ENCODE data around the gene ZFAND6.
"Not testable (repeated sequence)": the region's sequence is repeated elsewhere in the genome, so short reads cannot be mapped to it uniquely, and the experiment has no call there.

The ZFAND6 gene

GRCh38 chr15:80099662-80100061 is 40.2 kb downstream of the ZFAND6 start:
- not testable (repeated sequence) for H3K36me3 ChIP-seq (ENCODE audit: control insufficient read depth, insufficient read depth, low read length, severe bottlenecking); H3K9ac ChIP-seq (ENCODE audit: low read length); H3K27me3 ChIP-seq (replicated peaks; ENCODE audit: control insufficient read depth, insufficient read depth, low read length); H3K4me3 ChIP-seq (ENCODE audit: low read length); H3K9me3 ChIP-seq (ENCODE audit: control insufficient read depth, low read length); DNase-seq (ENCODE audit: low read depth)
- peaks cover 14% of the 10 kb centered on the region for H3K4me1 ChIP-seq (ENCODE audit: control insufficient read depth, insufficient read depth, low read length)

GRCh38 chr15:80100247-80100646 is 40.8 kb downstream of the ZFAND6 start:
- Histone ChIP-seq H3K9me3 (ENCODE audit: control insufficient read depth, low read length) (no peaks in the 10 kb centered on the region), H3K36me3 (ENCODE audit: control insufficient read depth, insufficient read depth, low read length, severe bottlenecking) (peaks cover 9% of the 10 kb centered on the region), H3K4me3 (ENCODE audit: low read length) (no peak overlapping the region), H3K27me3 (replicated peaks; ENCODE audit: control insufficient read depth, insufficient read depth, low read length) (no peaks in the 10 kb centered on the region), H3K4me1 (ENCODE audit: control insufficient read depth, insufficient read depth, low read length) (peaks cover 12% of the 10 kb centered on the region), H3K9ac (ENCODE audit: low read length) (no peak overlapping the region)
- DNase-seq (ENCODE audit: low read depth), result no peak

- Histone ChIP-seq H3K9me3 (ENCODE audit: control insufficient read depth, low read length) (no peaks in the 10 kb centered on the region), H3K36me3 (ENCODE audit: control insufficient read depth, insufficient read depth, low read length, severe bottlenecking) (peaks cover 9% of the 10 kb centered on the region), H3K9ac (ENCODE audit: low read length) (no peak overlapping the region), H3K4me3 (ENCODE audit: low read length) (no peak overlapping the region), H3K27me3 (replicated peaks; ENCODE audit: control insufficient read depth, insufficient read depth, low read length) (no peaks in the 10 kb centered on the region), H3K4me1 (ENCODE audit: control insufficient read depth, insufficient read depth, low read length) (peaks cover 12% of the 10 kb centered on the region)
- no peak for DNase-seq (ENCODE audit: low read depth)
These were observed 45.7 kb downstream of the ZFAND6 start for GRCh38 chr15:80105193-80105592.

DNA sequence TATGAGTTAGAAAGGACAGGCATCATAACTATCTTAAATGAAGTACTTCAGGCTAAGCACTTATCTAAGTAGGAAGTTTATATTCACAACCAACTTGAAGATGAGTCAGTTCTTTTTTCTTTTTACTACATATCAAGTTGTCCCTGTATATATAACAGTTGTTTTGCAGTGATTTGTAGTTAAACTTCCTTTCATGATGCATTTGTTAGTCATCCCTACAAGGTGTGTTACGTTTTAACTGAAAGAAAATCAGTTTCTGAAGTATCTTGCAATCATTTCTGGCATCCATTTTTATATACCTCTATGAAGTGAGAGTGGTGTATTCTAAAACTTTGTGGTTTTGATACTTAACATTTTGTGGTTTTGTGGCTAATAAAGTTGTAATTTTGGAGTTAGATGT is 46.1 kb downstream of the ZFAND6 start:
- Histone ChIP-seq H3K27me3 (replicated peaks; ENCODE audit: control insufficient read depth, insufficient read depth, low read length) (no peaks in the 10 kb centered on the region), H3K36me3 (ENCODE audit: control insufficient read depth, insufficient read depth, low read length, severe bottlenecking) (peaks cover 9% of the 10 kb centered on the region), H3K9me3 (ENCODE audit: control insufficient read depth, low read length) (no peaks in the 10 kb centered on the region), H3K4me1 (ENCODE audit: control insufficient read depth, insufficient read depth, low read length) (peaks cover 12% of the 10 kb centered on the region), H3K9ac (ENCODE audit: low read length) (no peak overlapping the region), H3K4me3 (ENCODE audit: low read length) (no peak overlapping the region)
- DNase-seq (ENCODE audit: low read depth), result peak; percentile 33

- no peaks in the 10 kb centered on the region for H3K9me3 ChIP-seq (ENCODE audit: control insufficient read depth, low read length)
- H3K27me3 ChIP-seq (replicated peaks; ENCODE audit: control insufficient read depth, insufficient read depth, low read length), result no peaks in the 10 kb centered on the region
- peak; percentile 74 for DNase-seq (ENCODE audit: low read depth)
- no peak overlapping the region for H3K4me3 ChIP-seq (ENCODE audit: low read length)
- peaks cover 9% of the 10 kb centered on the region for H3K36me3 ChIP-seq (ENCODE audit: control insufficient read depth, insufficient read depth, low read length, severe bottlenecking)
- H3K9ac ChIP-seq (ENCODE audit: low read length), result no peak overlapping the region
- H3K4me1 ChIP-seq (ENCODE audit: control insufficient read depth, insufficient read depth, low read length), result peaks cover 14% of the 10 kb centered on the region
These were observed 46.6 kb downstream of the ZFAND6 start for GRCh38 chr15:80106051-80106450.

- no peak overlapping the region for H3K9ac ChIP-seq (ENCODE audit: low read length)
- no peaks in the 10 kb centered on the region for H3K27me3 ChIP-seq (replicated peaks; ENCODE audit: control insufficient read depth, insufficient read depth, low read length)
- H3K4me1 ChIP-seq (ENCODE audit: control insufficient read depth, insufficient read depth, low read length), result peaks cover 16% of the 10 kb centered on the region
- H3K9me3 ChIP-seq (ENCODE audit: control insufficient read depth, low read length), result no peaks in the 10 kb centered on the region
- no peak overlapping the region for H3K4me3 ChIP-seq (ENCODE audit: low read length)
- no peak for DNase-seq (ENCODE audit: low read depth)
- peaks cover 9% of the 10 kb centered on the region for H3K36me3 ChIP-seq (ENCODE audit: control insufficient read depth, insufficient read depth, low read length, severe bottlenecking)
These were observed 47.7 kb downstream of the ZFAND6 start for GRCh38 chr15:80107204-80107603.

GRCh38 chr15:80107774-80108173 is 48.3 kb downstream of the ZFAND6 start:
- Histone ChIP-seq H3K4me3 (ENCODE audit: low read length) (no peak overlapping the region), H3K36me3 (ENCODE audit: control insufficient read depth, insufficient read depth, low read length, severe bottlenecking) (peaks cover 9% of the 10 kb centered on the region), H3K9me3 (ENCODE audit: control insufficient read depth, low read length) (no peaks in the 10 kb centered on the region), H3K27me3 (replicated peaks; ENCODE audit: control insufficient read depth, insufficient read depth, low read length) (no peaks in the 10 kb centered on the region), H3K9ac (ENCODE audit: low read length) (no peak overlapping the region), H3K4me1 (ENCODE audit: control insufficient read depth, insufficient read depth, low read length) (peaks cover 16% of the 10 kb centered on the region)
- no peak for DNase-seq (ENCODE audit: low read depth)

DNA sequence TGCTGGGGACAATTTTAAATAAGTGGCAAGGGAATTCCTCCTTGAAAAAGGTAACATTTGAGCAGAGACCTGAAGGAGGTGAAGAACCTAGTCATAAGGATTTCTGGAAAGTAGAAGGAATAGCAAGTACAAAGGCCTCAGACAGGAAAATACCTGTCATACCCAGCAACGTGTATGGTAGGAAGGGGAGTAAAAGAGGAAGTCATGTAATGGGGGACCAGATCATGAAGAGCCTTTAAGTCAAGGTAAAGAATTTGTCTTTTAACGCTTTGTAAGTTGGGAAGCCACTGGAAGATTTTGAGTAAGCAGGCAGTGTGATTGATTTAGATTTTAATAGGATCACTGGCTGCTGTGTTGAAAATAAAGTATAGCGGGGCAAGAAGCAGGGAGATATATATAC is 49.9 kb downstream of the ZFAND6 start:
- DNase-seq (ENCODE audit: low read depth), result no peak
- no peaks in the 10 kb centered on the region for H3K36me3 ChIP-seq (ENCODE audit: control insufficient read depth, insufficient read depth, low read length, severe bottlenecking)
- H3K9ac ChIP-seq (ENCODE audit: low read length), result no peak overlapping the region
- no peaks in the 10 kb centered on the region for H3K9me3 ChIP-seq (ENCODE audit: control insufficient read depth, low read length)
- no peak overlapping the region for H3K4me3 ChIP-seq (ENCODE audit: low read length)
- H3K27me3 ChIP-seq (replicated peaks; ENCODE audit: control insufficient read depth, insufficient read depth, low read length), result no peaks in the 10 kb centered on the region
- peaks cover 16% of the 10 kb centered on the region for H3K4me1 ChIP-seq (ENCODE audit: control insufficient read depth, insufficient read depth, low read length)

DNA sequence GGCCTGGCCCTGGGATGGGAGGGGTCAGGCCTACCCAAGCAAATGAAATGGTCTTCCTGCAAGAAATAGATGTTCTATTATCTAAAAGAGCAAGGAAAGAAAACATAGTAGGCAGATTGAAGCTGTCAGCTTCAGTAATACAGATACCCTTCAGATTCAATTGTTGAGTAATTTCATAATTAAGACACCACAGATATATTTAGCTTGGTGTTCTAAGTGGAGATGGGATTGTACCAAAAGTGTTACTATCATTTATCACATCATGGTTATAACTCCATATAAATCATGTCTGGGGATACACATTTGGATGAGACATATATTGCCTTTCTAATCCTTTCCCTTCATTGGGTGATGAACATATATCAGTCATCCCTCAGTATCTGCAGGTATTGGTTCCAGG is 51.4 kb downstream of the ZFAND6 start:
- DNase-seq (ENCODE audit: low read depth), result no peak
- Histone ChIP-seq H3K36me3 (ENCODE audit: control insufficient read depth, insufficient read depth, low read length, severe bottlenecking) (no peaks in the 10 kb centered on the region), H3K27me3 (replicated peaks; ENCODE audit: control insufficient read depth, insufficient read depth, low read length) (no peaks in the 10 kb centered on the region), H3K9ac (ENCODE audit: low read length) (no peak overlapping the region), H3K4me1 (ENCODE audit: control insufficient read depth, insufficient read depth, low read length) (peaks cover 12% of the 10 kb centered on the region), H3K4me3 (ENCODE audit: low read length) (no peak overlapping the region), H3K9me3 (ENCODE audit: control insufficient read depth, low read length) (no peaks in the 10 kb centered on the region)

- no peak for DNase-seq (ENCODE audit: low read depth)
- H3K4me3 ChIP-seq (ENCODE audit: low read length), result no peak overlapping the region
- H3K9me3 ChIP-seq (ENCODE audit: control insufficient read depth, low read length), result no peaks in the 10 kb centered on the region
- no peaks in the 10 kb centered on the region for H3K36me3 ChIP-seq (ENCODE audit: control insufficient read depth, insufficient read depth, low read length, severe bottlenecking)
- H3K9ac ChIP-seq (ENCODE audit: low read length), result no peak overlapping the region
- no peaks in the 10 kb centered on the region for H3K27me3 ChIP-seq (replicated peaks; ENCODE audit: control insufficient read depth, insufficient read depth, low read length)
- peaks cover 4% of the 10 kb centered on the region for H3K4me1 ChIP-seq (ENCODE audit: control insufficient read depth, insufficient read depth, low read length)
These were observed 54.6 kb downstream of the ZFAND6 start for GRCh38 chr15:80114114-80114513.

GRCh38 chr15:80115021-80115420 is 55.5 kb downstream of the ZFAND6 start:
- Histone ChIP-seq H3K9me3 (ENCODE audit: control insufficient read depth, low read length) (no peaks in the 10 kb centered on the region), H3K9ac (ENCODE audit: low read length) (no peak overlapping the region)
- no peak for DNase-seq (ENCODE audit: low read depth)

DNA sequence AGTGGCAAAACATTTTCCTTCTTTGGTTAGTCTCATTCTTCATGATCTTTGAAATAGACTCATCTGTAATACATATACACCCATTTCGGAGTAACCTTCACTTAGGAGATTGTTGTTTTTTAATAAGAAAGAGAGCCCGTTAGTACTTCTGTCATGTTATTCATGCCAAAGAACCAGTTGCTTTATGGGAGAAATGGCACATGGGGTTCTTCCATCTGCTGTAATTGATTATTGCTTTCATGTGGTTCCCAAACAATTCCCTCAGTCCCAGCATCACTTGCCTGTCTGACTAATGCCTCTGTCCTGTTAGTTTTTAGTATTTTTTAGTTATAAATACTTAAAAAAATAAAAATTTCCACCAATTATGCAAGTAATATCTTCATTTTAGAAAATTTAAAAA is 59.5 kb downstream of the ZFAND6 start:
- DNase-seq (ENCODE audit: low read depth), result no peak
- Histone ChIP-seq H3K9me3 (ENCODE audit: control insufficient read depth, low read length) (no peaks in the 10 kb centered on the region), H3K4me1 (ENCODE audit: control insufficient read depth, insufficient read depth, low read length) (no peaks in the 10 kb centered on the region), H3K4me3 (ENCODE audit: low read length) (no peak overlapping the region), H3K27me3 (replicated peaks; ENCODE audit: control insufficient read depth, insufficient read depth, low read length) (no peaks in the 10 kb centered on the region), H3K9ac (ENCODE audit: low read length) (no peak overlapping the region), H3K36me3 (ENCODE audit: control insufficient read depth, insufficient read depth, low read length, severe bottlenecking) (peaks cover 25% of the 10 kb centered on the region)

More at GRCh38 chr15:80115021-80115420, 55.5 kb downstream of the ZFAND6 start:
- Histone ChIP-seq H3K36me3 (ENCODE audit: control insufficient read depth, insufficient read depth, low read length, severe bottlenecking) (no peaks in the 10 kb centered on the region), H3K4me3 (ENCODE audit: low read length) (no peak overlapping the region), H3K27me3 (replicated peaks; ENCODE audit: control insufficient read depth, insufficient read depth, low read length) (no peaks in the 10 kb centered on the region), H3K4me1 (ENCODE audit: control insufficient read depth, insufficient read depth, low read length) (peaks cover 4% of the 10 kb centered on the region)
